ENCODE measurements around the gene ZNF138.
"Not testable (repeated sequence)": the region's sequence is repeated elsewhere in the genome, so short reads cannot be mapped to it uniquely, and the experiment has no call there.

The ZNF138 gene

GRCh38 chr7:64863021-64863420 is 68.8 kb downstream of the ZNF138 start:
- H3K27me3 ChIP-seq (ENCODE audit: control insufficient read depth, low read length), result no peaks in the 10 kb centered on the region
- H3K79me2 ChIP-seq (ENCODE audit: control insufficient read depth, low read length), result no peaks in the 10 kb centered on the region
- no peak overlapping the region for H3K4me3 ChIP-seq (ENCODE audit: low read length)
- H3K9me2 ChIP-seq (replicated peaks; ENCODE audit: control insufficient read depth, low read length), result no peaks in the 10 kb centered on the region; the same call in 1 of the 2 replicates
- H4K20me1 ChIP-seq (ENCODE audit: control insufficient read depth, insufficient read depth, low read depth, low read length), result no peaks in the 10 kb centered on the region
- H3K27ac ChIP-seq (ENCODE audit: low read depth, low read length), result no peak overlapping the region
- peaks cover 6% of the 10 kb centered on the region; the same call in 1 of the 2 replicates for H3K9me3 ChIP-seq (ENCODE audit: control insufficient read depth, insufficient read depth, low read length)
- no peaks in the 10 kb centered on the region for H3K36me3 ChIP-seq (ENCODE audit: control insufficient read depth, low read length)
- no peak overlapping the region for H3K4me2 ChIP-seq (ENCODE audit: low read length)
- TF ChIP-seq CTCF (IDR thresholded peaks at IDR 0.05; ENCODE audit: low read depth, low read length, poor library complexity, severe bottlenecking) (no peak), EZH2phosphoT487 (IDR thresholded peaks at IDR 0.05; ENCODE audit: borderline replicate concordance, low read length) (no peak)
- H3F3A ChIP-seq (ENCODE audit: control insufficient read depth, insufficient read depth), result no peaks in the 10 kb centered on the region
- no peaks in the 10 kb centered on the region for H3K4me1 ChIP-seq (ENCODE audit: control insufficient read depth, low read length)

GRCh38 chr7:64863530-64863929 is 69.3 kb downstream of the ZNF138 start:
- H3K27me3 ChIP-seq (ENCODE audit: control insufficient read depth, low read length); H3K36me3 ChIP-seq (ENCODE audit: control insufficient read depth, low read length); H3K27ac ChIP-seq (ENCODE audit: low read depth, low read length); H3K4me3 ChIP-seq (ENCODE audit: low read length); H3F3A ChIP-seq (ENCODE audit: control insufficient read depth, insufficient read depth); H3K79me2 ChIP-seq (ENCODE audit: control insufficient read depth, low read length); H3K9me3 ChIP-seq (ENCODE audit: control insufficient read depth, insufficient read depth, low read length); H3K4me1 ChIP-seq (ENCODE audit: control insufficient read depth, low read length); H3K9me2 ChIP-seq (replicated peaks; ENCODE audit: control insufficient read depth, low read length); H4K20me1 ChIP-seq (ENCODE audit: control insufficient read depth, insufficient read depth, low read depth, low read length); H3K4me2 ChIP-seq (ENCODE audit: low read length): not testable (repeated sequence)

GRCh38 chr7:64863969-64864368 is 69.7 kb downstream of the ZNF138 start:
- Histone ChIP-seq H3K4me2 (ENCODE audit: low read length) (no peak overlapping the region), H3K4me3 (ENCODE audit: low read length) (no peak overlapping the region), H4K20me1 (ENCODE audit: control insufficient read depth, insufficient read depth, low read depth, low read length) (no peaks in the 10 kb centered on the region), H3K9me2 (replicated peaks; ENCODE audit: control insufficient read depth, low read length) (no peaks in the 10 kb centered on the region; the same call in 1 of the 2 replicates), H3K4me1 (ENCODE audit: control insufficient read depth, low read length) (no peaks in the 10 kb centered on the region), H3K27ac (ENCODE audit: low read depth, low read length) (no peak overlapping the region), H3K36me3 (ENCODE audit: control insufficient read depth, low read length) (no peaks in the 10 kb centered on the region), H3K79me2 (ENCODE audit: control insufficient read depth, low read length) (no peaks in the 10 kb centered on the region), H3K9me3 (ENCODE audit: control insufficient read depth, insufficient read depth, low read length) (peaks cover 7% of the 10 kb centered on the region; the same call in 1 of the 2 replicates), H3F3A (ENCODE audit: control insufficient read depth, insufficient read depth) (no peaks in the 10 kb centered on the region), H3K27me3 (ENCODE audit: control insufficient read depth, low read length) (no peaks in the 10 kb centered on the region)
- no peak for TF ChIP-seq EZH2phosphoT487 (IDR thresholded peaks at IDR 0.05; ENCODE audit: borderline replicate concordance, low read length)
- TF ChIP-seq CTCF (IDR thresholded peaks at IDR 0.05; ENCODE audit: low read depth, low read length, poor library complexity, severe bottlenecking), result no peak

GRCh38 chr7:64867863-64868440 is 73.7 kb downstream of the ZNF138 start:
- Histone ChIP-seq H3K4me3 (ENCODE audit: low read length) (no peak overlapping the region), H4K20me1 (ENCODE audit: control insufficient read depth, insufficient read depth, low read depth, low read length) (no peaks in the 10 kb centered on the region), H3K27ac (ENCODE audit: low read depth, low read length) (no peak overlapping the region), H3K79me2 (ENCODE audit: control insufficient read depth, low read length) (no peaks in the 10 kb centered on the region), H3K36me3 (ENCODE audit: control insufficient read depth, low read length) (no peaks in the 10 kb centered on the region), H3K4me2 (ENCODE audit: low read length) (no peak overlapping the region), H3K27me3 (ENCODE audit: control insufficient read depth, low read length) (no peaks in the 10 kb centered on the region), H3K9me3 (ENCODE audit: control insufficient read depth, insufficient read depth, low read length) (peaks cover 8% of the 10 kb centered on the region; the same call in 1 of the 2 replicates), H3F3A (ENCODE audit: control insufficient read depth, insufficient read depth) (no peaks in the 10 kb centered on the region), H3K9me2 (replicated peaks; ENCODE audit: control insufficient read depth, low read length) (no peaks in the 10 kb centered on the region; the same call in 1 of the 2 replicates), H3K4me1 (ENCODE audit: control insufficient read depth, low read length) (no peaks in the 10 kb centered on the region)
- no peak for TF ChIP-seq EZH2phosphoT487 (IDR thresholded peaks at IDR 0.05; ENCODE audit: borderline replicate concordance, low read length)
- no peak for TF ChIP-seq CTCF (IDR thresholded peaks at IDR 0.05; ENCODE audit: low read depth, low read length, poor library complexity, severe bottlenecking)

Data from DOHH2 (cell line).